OCI-LY1 (cell line): ENCODE measurements around the gene MAPK8IP3.

ENCODE experiments used
- CTCF ChIP-seq: fragments of 200-600 bp; sonication (generic), shearing (Covaris generic); IDR thresholded peaks from 2 replicates; pipeline ENCODE4 v1.5.1; 2017; ENCODE audit warnings: mild to moderate bottlenecking, antibody characterized with exemption, low read length, moderate library complexity, mixed read lengths
- EZH2 ChIP-seq: fragments of 200-600 bp; sonication (generic), shearing (Covaris generic); IDR thresholded peaks from 2 replicates; pipeline ENCODE4 v1.8.0; 2017; ENCODE audit warnings: borderline replicate concordance, mixed run types, mild to moderate bottlenecking, antibody characterized with exemption, low read length, moderate library complexity, mixed read lengths

- TF ChIP-seq CTCF: no peak
- TF ChIP-seq EZH2: no peak
Observed at GRCh38 chr16:1670371-1670770, 35.6 kb upstream of the MAPK8IP3 start.
